ENCODE results near the gene CACNG4.
"Not testable (repeated sequence)": the region's sequence is repeated elsewhere in the genome, so short reads cannot be mapped to it uniquely, and the experiment has no call there.

CACNG4 gene

DNA sequence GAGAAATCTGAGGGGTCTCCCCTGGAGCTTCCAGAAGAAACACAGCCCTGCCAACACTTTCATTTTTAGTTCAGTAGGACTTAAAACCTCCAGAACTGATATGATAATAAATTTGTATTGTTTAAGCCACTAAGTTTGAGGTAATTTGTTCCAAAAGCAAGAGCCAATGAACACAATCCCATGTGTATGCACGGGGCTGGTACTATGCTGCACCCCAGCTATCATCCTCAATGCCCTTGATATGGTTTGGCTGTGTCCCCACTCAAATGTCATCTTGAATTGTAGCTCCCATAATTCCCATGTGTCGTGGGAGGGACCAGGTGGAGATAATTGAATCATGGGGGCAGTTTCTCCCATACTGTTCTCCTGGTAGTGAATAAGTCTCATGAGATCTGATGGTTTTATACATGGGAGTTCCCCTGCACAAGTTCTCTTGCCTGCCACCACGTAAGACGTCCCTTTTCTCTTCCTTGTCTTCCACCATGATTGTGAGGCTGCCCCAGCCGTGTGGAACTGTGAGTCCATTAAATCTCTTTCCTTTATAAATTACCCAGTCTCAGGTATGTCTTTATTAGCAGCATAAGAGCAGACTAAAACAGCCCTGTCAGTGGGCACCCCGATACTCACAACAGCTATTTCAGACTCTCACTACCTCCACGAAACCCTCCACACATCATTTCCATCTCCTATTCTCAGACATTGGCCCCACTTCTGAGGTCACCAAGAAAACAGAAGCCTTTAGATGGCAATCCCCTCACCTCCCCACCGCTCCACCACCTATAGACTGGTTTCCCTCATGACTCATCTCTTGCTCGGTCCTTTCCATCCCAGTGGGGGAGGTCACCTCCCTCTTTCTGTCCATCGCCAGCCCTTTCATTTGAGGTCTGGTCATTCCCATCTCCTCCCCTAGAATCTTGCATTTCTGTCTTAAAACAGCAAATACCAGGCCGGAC, 70.9 kb downstream of the CACNG4 start:
- TF ChIP-seq POLR2A (IDR thresholded peaks at IDR 0.05; ENCODE audit: low read length), result no peak
- TF ChIP-seq GATA1 (IDR thresholded peaks at IDR 0.05; ENCODE audit: low read depth, low read length), result no peak
- DNase-seq, result no peak

DNA sequence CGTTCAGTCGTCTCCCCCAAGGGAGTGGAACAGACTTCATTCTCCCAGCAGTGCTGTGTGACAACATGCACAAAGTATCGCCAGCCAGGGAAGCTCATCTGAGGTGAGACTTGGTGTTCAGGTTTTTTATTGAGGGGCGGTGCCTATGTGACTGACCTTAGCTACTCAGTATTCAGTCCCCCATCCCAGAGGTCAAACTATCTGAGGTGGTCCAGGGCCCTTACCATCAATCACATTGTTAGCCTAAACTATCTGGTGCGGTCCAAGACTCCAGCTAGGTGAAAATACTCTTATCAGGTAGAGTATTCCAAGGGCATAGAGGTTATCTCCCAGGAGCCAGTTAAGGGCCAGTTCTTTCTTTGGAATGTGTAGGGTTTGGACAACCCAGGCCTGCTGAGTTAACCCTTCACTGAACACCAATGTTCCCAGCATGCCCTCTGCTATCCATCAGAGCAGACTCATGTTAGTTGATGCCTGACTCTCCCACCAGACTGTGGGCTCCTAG, 74.4 kb downstream of the CACNG4 start:
- DNase-seq, result no peak

DNA sequence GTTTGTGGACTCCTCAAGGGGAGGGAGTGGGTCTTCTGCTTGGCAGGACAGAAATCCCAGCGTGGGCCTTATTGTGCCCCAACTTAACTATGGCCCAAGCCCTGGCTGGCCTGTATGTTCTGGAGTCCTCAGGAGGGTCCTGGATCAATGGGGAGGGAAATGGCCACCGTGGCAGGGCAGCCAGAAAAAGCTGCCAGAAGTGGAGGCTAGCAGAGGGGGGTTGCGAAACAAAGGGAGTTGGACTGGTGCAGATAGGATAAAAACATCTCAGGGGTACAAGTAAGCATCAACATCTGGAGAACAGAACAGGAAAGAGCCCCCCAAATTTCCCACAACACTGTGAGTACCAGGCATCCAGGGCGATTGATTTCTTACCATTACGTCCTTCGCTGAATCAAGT, 76.1 kb downstream of the CACNG4 start:
- DNase-seq, result no peak
- TF ChIP-seq GATA1 (IDR thresholded peaks at IDR 0.05; ENCODE audit: low read depth, low read length) (no peak), POLR2A (IDR thresholded peaks at IDR 0.05; ENCODE audit: low read length) (no peak)

More for the DNA sequence above, 74.4 kb downstream of the CACNG4 start:
- TF ChIP-seq GATA1 (IDR thresholded peaks at IDR 0.05; ENCODE audit: low read depth, low read length) (no peak), POLR2A (IDR thresholded peaks at IDR 0.05; ENCODE audit: low read length) (no peak)

DNA sequence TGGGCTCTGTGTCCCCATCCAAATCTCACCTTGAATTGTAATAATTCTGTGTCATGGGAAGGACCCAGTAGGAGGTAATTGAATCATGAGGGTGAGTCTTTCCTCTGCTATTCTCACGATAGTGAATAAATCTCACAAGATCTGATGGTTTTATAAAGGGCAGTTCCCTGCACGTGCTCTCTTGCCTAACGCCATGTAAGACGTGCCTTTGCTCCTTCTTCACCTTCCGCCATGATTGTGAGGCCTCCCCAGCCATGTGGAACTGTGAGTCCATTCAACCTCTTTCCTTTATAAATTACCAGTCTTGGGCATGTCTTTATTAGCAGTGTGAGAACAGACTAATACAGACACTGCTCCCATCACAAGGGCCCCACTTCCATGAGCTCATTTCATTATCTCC, 76.6 kb downstream of the CACNG4 start:
- DNase-seq, result not testable (repeated sequence)

DNA sequence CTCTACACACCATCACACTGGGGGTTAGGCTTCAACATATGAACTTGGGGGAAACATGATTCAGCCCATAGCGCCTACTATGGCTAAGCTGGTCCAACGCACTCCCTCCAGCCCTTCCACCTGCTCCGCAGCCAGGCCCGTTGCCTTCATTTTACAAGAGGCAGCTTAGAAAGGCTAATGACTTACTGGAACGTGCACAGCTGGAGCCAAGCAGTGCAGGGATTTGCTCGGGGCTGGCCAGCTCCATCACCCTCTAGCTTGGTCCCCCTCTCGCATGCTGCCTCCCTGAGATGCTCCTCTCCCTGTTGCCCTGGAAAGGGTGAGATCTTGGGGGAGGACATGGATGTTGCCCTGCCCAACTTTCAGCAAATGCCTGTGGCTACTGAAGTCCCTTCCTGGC, 77.0 kb downstream of the CACNG4 start:
- DNase-seq, result no peak
- no peak for TF ChIP-seq POLR2A (IDR thresholded peaks at IDR 0.05; ENCODE audit: low read length)
- no peak for TF ChIP-seq GATA1 (IDR thresholded peaks at IDR 0.05; ENCODE audit: low read depth, low read length)

DNA sequence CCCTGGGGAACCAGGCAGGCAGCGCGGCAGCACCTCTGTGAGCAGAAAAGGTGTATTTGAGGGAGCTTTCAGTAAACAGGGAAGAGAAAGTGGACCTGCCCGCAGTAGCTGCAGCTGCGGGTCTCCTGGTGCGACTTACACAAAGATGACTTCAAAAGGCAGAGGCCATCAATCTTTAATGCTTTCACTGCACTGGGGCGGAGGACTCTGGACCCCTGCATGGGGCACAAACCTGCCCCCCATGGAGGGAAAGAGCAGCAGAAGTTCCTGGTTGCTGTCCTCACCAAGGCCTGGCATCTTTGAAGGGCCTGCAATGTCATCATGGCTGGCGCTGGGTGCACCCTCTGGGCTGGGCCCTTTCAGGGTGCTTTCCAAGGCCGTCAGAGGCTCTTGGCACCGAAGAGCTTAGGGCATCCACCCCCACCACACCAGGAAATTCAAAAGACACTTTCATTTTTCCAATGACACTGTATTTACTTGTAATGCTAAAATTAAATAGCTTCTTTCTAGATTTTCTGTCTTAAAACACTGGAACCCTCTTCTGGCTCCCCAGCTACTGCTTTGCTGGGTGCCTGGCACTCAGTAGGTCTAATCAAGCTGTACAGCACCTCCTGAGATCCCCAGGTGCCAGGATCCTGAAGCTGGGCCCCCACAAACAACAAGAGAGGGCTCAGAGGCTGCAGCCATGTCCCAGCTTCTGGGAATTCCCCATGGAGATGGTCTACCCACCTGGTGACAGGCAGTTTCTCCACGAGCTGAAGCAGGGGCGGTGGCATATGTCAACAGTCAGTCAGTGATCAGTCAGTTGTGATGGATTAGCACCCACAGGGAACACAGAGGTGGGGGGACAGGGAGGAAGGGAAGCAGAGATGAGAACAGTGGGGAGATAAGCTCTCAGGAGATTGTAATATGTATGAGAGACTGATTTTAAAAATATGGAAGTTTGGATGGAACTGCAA, 77.7 kb downstream of the CACNG4 start:
- no peak for DNase-seq

DNA sequence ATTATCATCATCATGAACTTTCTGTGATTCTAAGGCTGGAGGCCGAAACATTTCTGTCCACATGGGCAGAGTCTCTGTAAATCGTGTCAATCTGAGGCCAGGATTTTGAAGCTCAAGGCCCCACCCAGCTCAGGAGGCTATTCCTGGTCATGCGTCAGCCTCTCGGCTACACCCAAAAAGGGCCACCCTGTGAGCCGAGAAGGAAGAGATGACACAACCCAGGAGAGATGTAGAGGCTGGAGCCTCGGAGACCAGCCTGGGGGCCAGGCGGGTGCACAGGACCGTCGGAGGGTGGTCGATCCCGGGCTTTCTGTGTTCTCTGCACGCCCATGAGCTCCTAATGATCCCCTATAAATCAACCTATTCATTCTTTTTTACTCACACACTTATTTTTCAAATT, 78.8 kb downstream of the CACNG4 start:
- no peak for DNase-seq
- TF ChIP-seq POLR2A (IDR thresholded peaks at IDR 0.05; ENCODE audit: low read length) (no peak), GATA1 (IDR thresholded peaks at IDR 0.05; ENCODE audit: low read depth, low read length) (no peak)

More for the DNA sequence above, 77.7 kb downstream of the CACNG4 start:
- TF ChIP-seq POLR2A (IDR thresholded peaks at IDR 0.05; ENCODE audit: low read length), result no peak
- no peak for TF ChIP-seq GATA1 (IDR thresholded peaks at IDR 0.05; ENCODE audit: low read depth, low read length)

DNA sequence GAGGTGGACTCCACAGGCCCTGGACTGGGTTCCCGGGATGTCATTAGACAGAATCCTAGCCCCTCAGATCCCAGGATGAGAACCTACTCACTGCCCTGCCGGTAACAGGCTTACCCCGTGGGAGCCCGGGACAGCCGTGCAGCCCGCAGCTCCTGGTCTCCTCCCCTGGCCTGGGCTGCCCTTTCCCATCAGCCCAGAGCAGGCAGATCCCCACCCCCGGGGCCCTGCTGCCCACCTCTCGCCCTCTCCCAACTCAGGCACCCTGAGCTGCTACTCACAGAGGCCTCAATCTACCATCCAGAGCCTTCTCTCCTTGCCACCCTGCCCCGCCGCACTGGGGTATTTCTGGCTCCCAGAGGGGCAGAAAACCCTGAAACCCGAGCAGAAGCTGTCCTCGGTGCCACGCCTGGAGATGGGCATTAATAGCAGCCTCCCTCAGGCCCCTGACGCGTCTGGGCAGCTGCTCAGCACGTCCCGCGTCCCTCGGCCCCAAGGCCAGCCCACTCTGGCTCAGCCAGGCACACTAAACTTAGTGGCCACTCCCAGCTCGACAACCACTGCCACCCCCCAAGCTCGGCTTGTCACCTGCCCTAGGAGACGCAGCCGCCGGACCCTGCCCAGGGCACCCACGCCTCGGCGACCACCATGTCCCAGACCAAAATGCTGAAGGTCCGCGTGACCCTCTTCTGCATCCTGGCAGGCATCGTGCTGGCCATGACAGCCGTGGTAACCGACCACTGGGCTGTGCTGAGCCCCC, 79.7 kb downstream of the CACNG4 start, which contains the start of gene CACNG1:
TSS of gene CACNG1 (plus strand) at position 539 of the 757 bp plus-strand sequence. CDS start at position 646, 107 bp downstream.
- DNase-seq, result no peak
- no peak for TF ChIP-seq POLR2A (IDR thresholded peaks at IDR 0.05; ENCODE audit: low read length)
- no peak for TF ChIP-seq GATA1 (IDR thresholded peaks at IDR 0.05; ENCODE audit: low read depth, low read length)

DNA sequence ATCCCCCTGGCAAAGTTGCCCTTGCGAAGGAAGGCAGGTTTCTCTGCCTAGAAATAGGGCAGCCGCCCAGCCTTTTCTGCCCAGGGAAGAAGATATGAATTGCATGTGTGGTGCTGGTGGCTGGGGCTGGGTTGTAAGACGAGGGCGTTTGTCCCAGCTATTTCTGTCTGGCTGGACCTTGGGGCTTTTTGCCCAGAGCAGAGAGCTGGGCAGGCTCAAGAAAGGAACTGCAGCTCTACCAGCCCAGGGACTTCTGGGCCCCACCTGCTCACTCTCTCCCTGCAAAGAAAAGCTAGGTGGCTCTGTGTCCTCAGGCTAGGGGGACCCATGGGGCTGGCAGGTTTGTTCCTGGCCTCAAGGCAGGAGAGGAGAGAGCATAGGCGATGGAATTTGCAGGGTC, 80.4 kb downstream of the CACNG4 start:
- DNase-seq, result no peak
- no peak for TF ChIP-seq POLR2A (IDR thresholded peaks at IDR 0.05; ENCODE audit: low read length)
- TF ChIP-seq GATA1 (IDR thresholded peaks at IDR 0.05; ENCODE audit: low read depth, low read length), result no peak

DNA sequence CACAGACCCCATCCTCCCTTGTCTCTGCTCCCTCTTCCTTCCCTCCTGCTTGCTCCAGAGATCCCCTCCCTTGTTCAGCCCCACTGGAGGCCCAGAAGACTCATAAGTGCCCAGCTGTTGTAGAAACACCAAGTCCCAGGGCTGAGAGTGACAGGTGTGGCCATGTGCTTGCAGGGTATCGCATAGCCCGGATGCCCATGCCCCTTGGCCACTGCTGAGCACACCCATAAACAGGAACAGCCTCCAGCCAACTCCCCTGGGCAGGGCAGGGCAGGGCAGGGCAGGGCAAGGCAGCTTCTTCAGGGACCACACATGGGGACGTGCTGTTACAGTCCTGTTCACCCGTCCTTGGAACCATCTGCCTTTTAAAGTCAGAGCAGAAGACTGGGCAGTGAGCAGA, 81.9 kb downstream of the CACNG4 start:
- TF ChIP-seq POLR2A (IDR thresholded peaks at IDR 0.05; ENCODE audit: low read length), result no peak
- no peak for TF ChIP-seq GATA1 (IDR thresholded peaks at IDR 0.05; ENCODE audit: low read depth, low read length)
- no peak for DNase-seq

DNA sequence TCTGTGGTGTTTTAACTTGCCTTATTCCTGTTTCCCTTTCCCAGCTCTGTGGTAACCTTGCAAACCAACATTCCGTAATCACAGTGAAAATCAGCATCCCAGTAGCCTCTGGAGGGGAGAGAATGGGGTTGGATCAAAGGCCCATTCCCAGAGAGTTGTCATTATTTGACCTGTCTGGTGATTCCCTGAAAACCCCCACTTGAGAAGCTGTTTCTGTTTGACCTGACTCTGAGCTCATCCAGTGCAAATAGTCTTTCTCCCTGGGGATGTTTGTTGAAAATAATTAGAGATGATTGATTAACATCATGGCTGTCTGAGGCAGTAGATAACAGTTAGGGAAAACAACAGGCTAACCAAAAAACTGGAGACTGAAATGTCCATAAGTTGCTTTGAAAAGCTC, 82.9 kb downstream of the CACNG4 start:
- DNase-seq, result no peak
- no peak for TF ChIP-seq GATA1 (IDR thresholded peaks at IDR 0.05; ENCODE audit: low read depth, low read length)
- no peak for TF ChIP-seq POLR2A (IDR thresholded peaks at IDR 0.05; ENCODE audit: low read length)

DNA sequence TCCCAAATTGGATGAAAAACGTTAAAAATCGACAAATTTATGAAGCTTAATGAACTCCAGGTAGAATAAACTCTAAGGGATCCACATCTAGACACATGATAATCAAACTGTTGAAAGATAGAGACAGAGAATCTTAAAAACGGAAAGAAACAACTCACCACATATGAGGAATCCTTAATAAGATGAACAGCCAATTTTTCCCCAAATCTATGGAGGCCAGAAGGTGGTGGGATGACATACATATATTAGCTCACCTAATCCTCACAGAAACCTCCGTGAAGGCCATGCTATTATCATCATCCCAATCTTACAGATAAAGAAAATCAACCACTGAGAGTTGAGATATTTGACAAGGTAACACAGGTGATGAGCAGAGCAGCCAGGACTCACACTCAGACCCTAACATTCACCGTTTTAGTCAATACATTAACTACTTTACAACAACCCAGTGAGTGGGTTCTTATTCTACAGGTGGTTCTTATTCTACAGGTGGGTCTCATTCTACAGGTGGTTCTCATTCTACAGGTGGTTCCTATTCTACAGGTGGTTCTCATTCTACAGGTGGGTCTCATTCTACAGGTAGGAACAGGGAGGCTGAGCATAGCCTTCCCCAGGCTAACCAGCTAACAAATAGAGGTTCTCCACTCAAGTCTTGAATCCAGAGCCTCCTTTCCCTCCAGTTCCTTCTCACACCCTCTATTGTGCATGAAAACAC, 84.7 kb downstream of the CACNG4 start:
- TF ChIP-seq GATA1 (IDR thresholded peaks at IDR 0.05; ENCODE audit: low read depth, low read length) (no peak), POLR2A (IDR thresholded peaks at IDR 0.05; ENCODE audit: low read length) (no peak)
- DNase-seq, result no peak

DNA sequence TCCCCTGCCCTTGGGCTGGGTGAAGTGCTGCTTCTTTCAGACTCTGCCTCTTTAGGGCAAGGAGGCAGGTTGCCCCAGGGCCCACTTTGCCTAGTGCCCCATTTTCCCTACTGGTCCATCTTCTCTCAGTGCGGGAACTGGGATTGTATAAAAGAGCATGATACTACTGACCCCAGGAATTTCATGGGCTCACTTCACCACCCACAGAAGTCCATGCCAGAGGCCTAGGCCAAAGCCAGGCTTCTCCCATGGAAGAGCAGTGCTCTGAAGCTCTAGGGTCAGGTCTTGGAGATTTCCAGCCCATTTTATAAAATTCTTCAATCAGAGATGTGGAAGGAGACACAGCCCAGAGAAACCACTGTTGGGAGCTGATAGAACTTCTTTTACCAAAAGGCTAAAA, 85.6 kb downstream of the CACNG4 start:
- no peak for DNase-seq
- TF ChIP-seq POLR2A (IDR thresholded peaks at IDR 0.05; ENCODE audit: low read length), result no peak
- no peak for TF ChIP-seq GATA1 (IDR thresholded peaks at IDR 0.05; ENCODE audit: low read depth, low read length)

Measured in erythroblast (primary cell).